ENCODE results near the gene SMIM33. TPM values are rescaled to one million over a fixed set of nuclear protein-coding genes. Genes with fewer than 3 reads are reported as not detected.

Gene SMIM33
- total RNA-seq, 1 donor from 2014 or later: not detected

Other genes with a start within 250 kb of the SMIM33 start
- gene MATR3, start 177.3 kb upstream of the SMIM33 start, total RNA-seq: 39.2 TPM
- 31.6 TPM for gene PAIP2, start 129.2 kb upstream of the SMIM33 start, total RNA-seq
- 35.5 TPM for gene SLC23A1, start 87.7 kb upstream of the SMIM33 start, total RNA-seq
- 0.96 TPM for gene MZB1, start 81.1 kb upstream of the SMIM33 start, total RNA-seq
- gene PROB1, start 75.9 kb upstream of the SMIM33 start, total RNA-seq: 0.75 TPM
- gene SPATA24, start 66.9 kb upstream of the SMIM33 start, total RNA-seq: 2.2 TPM
- gene DNAJC18, start 31.5 kb upstream of the SMIM33 start, total RNA-seq: 0.63 TPM
- gene ECSCR, start 8.3 kb upstream of the SMIM33 start, total RNA-seq: 2.0 TPM
- 8.0 TPM for gene STING1, start 11.8 kb downstream of the SMIM33 start, total RNA-seq
- gene UBE2D2, start 90.3 kb downstream of the SMIM33 start, total RNA-seq: 34.4 TPM
- 64.0 TPM for gene CXXC5, start 177.3 kb downstream of the SMIM33 start, total RNA-seq